ENCODE measurements around the gene GRIK4. TPM values are rescaled to one million over a fixed set of nuclear protein-coding genes. Genes with fewer than 3 reads are reported as not detected.

Gene GRIK4
- total and polyA plus RNA-seq, 2 of the 4 experiments (the other 2 are of a cell fraction): 0.18 to 0.38 TPM

DNA sequence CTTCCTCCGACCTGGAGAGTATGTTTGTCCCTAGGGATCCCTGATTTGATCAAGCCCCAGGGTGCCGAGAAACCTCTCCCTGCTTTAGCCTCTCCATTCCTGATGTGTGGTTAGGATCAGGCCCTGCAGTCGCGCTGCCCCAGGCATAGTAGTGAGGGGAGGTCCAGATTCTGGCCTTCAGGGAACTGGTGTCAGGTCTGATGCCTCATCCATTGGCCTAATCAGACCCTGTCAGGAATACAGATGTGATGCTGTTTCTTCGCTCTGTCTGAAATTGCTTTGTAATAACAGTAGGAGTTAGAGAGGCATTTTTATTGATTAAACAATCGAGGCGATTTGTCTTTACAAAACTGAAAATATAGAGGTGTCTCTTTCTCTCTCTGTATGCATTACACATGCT, 75.2 kb downstream of the GRIK4 start:
- Histone ChIP-seq H3K4me1 (ENCODE audit: control insufficient read depth, insufficient read depth, low read length) (peaks cover 1% of the 10 kb centered on the region; the same call in 1 of the 2 replicates), H4K8ac (ENCODE audit: low read depth in 2 of 2, low read length in 2 of 2) (no peak overlapping the region), H2BK20ac (ENCODE audit: low read depth, low read length) (no peak overlapping the region), H2AK9ac (replicated peaks; ENCODE audit: low read depth, low read length, poor library complexity) (no peak overlapping the region), H3K14ac (replicated peaks; ENCODE audit: low read depth, low read length) (no peak overlapping the region), H3K27me3 (ENCODE audit: control insufficient read depth, insufficient read depth, low read length) (peaks cover 4% of the 10 kb centered on the region; the same call in 1 of the 2 replicates), H4K5ac (ENCODE audit: low read depth, low read length) (no peak overlapping the region), H3K9me3 (ENCODE audit: control insufficient read depth, insufficient read depth, low read length) (no peaks in the 10 kb centered on the region; the same call in 1 of the 2 replicates), H2AFZ (replicated peaks; ENCODE audit: low read length, poor library complexity) (no peak overlapping the region), H4K91ac (ENCODE audit: insufficient read depth, low read depth, low read length) (no peak overlapping the region), H3K56ac (ENCODE audit: extremely low read depth, insufficient read depth, low read length) (no peak overlapping the region), H3K4me2 (ENCODE audit: low read depth, low read length) (no peak overlapping the region), H3K36me3 (ENCODE audit: control insufficient read depth, insufficient read depth, low read length) (no peaks in the 10 kb centered on the region), H3K23ac (ENCODE audit: low read depth, low read length) (no peak overlapping the region), H3K9me1 (ENCODE audit: insufficient read depth, low read length) (no peaks in the 10 kb centered on the region), H3K27ac (ENCODE audit: insufficient read depth, low read length) (no peak overlapping the region), H3K79me1 (ENCODE audit: low read depth in 1 of 2, low read length in 2 of 2) (no peaks in the 10 kb centered on the region), H2BK120ac (ENCODE audit: low read depth, low read length) (no peak overlapping the region), H3K18ac (ENCODE audit: low read depth, low read length) (no peak overlapping the region), H2BK15ac (ENCODE audit: low read depth, low read length) (no peak overlapping the region), H3K4me3 (ENCODE audit: insufficient read depth, low read depth, low read length) (no peak overlapping the region), H2BK5ac (ENCODE audit: low read depth, low read length, poor library complexity, severe bottlenecking) (no peak overlapping the region), H3K9ac (ENCODE audit: low read depth, low read length) (no peak overlapping the region), H2AK5ac (ENCODE audit: low read depth, low read length) (no peak overlapping the region), H4K20me1 (ENCODE audit: insufficient read depth, low read length) (no peaks in the 10 kb centered on the region), H3K4ac (ENCODE audit: low read depth, low read length) (no peak overlapping the region)
- no peak for DNase-seq
- ChIA-PET CTCF (no interaction called here), POLR2A (ENCODE audit: unreplicated experiment) (no interaction called here)
- no TSS peak for BruUV-seq (replicated peaks)
- TF ChIP-seq BHLHE40 (IDR thresholded peaks at IDR 0.05; ENCODE audit: low read depth, low read length) (no peak), USF2 (IDR thresholded peaks at IDR 0.05; ENCODE audit: low read depth, low read length) (no peak), CEBPB (IDR thresholded peaks at IDR 0.05; ENCODE audit: low read depth, low read length) (no peak)
- TF ChIP-seq, protein P1, sequence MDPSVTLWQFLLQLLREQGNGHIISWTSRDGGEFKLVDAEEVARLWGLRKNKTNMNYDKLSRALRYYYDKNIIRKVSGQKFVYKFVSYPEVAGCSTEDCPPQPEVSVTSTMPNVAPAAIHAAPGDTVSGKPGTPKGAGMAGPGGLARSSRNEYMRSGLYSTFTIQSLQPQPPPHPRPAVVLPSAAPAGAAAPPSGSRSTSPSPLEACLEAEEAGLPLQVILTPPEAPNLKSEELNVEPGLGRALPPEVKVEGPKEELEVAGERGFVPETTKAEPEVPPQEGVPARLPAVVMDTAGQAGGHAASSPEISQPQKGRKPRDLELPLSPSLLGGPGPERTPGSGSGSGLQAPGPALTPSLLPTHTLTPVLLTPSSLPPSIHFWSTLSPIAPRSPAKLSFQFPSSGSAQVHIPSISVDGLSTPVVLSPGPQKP (IDR thresholded peaks at IDR 0.05; ENCODE audit: borderline replicate concordance, low read depth, low read length): no peak
- no peak for ATAC-seq (ENCODE audit: low read depth)
- in situ Hi-C loops (cut with MboI; ENCODE audit: low sequenced_read_pairs) (no loop called here), dilution Hi-C loops (cut with HindIII; ENCODE audit: low sequenced_read_pairs, unreplicated experiment) (no loop called here), intact Hi-C loops (cut with micrococcal nuclease) (no loop called here)
- WGBS, 2 experiments (ENCODE audit: extremely low coverage in 2 of 2, insufficient read length in 1 of 2): no CpG with 5 or more reads among the region's 7 CpGs
